ENCODE measurements around the gene SLC31A1. TPM values are rescaled to one million over a fixed set of nuclear protein-coding genes. Genes with fewer than 3 reads are reported as not detected.
A peak's percentile ranks its signal among the peaks of the same experiment; 100 is the strongest.

Gene SLC31A1
- 10 to 100 TPM in 2 of 4 donors, 1 to 10 TPM in 2; 5.8 to 36.2 (median 15.4) TPM for total RNA-seq

GRCh38 chr9:113221003-113221799 lies at the start of gene SLC31A1, which contains the start of gene FKBP15:
TSS of gene SLC31A1 (plus strand) at chr9:113221544. CDS start at chr9:113256149, 34,605 bp downstream.
TSS of gene FKBP15 (minus strand) at chr9:113221277. CDS start at chr9:113221243, 34 bp downstream.
- Histone ChIP-seq H3K27me3 (no peaks in the 10 kb centered on the region), H3K27ac (peak within 1 kb of the TSS; percentile 89 to 95 (median 92)), H3K9me3 (no peaks in the 10 kb centered on the region), H3K4me3 (peak within 1 kb of the TSS; percentile 73 to 95 (median 81)), H3K4me1 (peaks cover 17 to 46% (median 31%) of the 10 kb centered on the region in 4 donors), H3K36me3 (no peaks in the 10 kb centered on the region)
- TF ChIP-seq EP300 (IDR thresholded peaks at IDR 0.05; ENCODE audit: low read depth) (no peak), POLR2AphosphoS5 (IDR thresholded peaks at IDR 0.05) (peak; percentile 82 to 90 (median 86)), POLR2A (IDR thresholded peaks at IDR 0.05) (peak; percentile 94)
- intact Hi-C loops (cut with DNase I; ENCODE audit: low total_unique reads): no loop called here
- 0% methylated on average over 59 of the region's 65 CpGs; no CpG with 5 or more reads in 1 of the 2 donors for WGBS, 2 donors (ENCODE audit: low coverage in 1 of 2)
- peak; percentile 98 for DNase-seq
- in situ Hi-C loops (cut with MboI; ENCODE audit: low pct_ligation_motif_present in 1 of 4, low pct_unique_long_range_greater_than_20kb in 1 of 4, low sequenced_read_pairs in 3 of 4): no loop called here

- Histone ChIP-seq H3K27me3 (no peaks in the 10 kb centered on the region), H3K4me3 (no peak overlapping the region), H3K36me3 (peaks cover 0 to 85% (median 33%) of the 10 kb centered on the region in 4 donors), H3K4me1 (no peaks in the 10 kb centered on the region), H3K9me3 (no peaks in the 10 kb centered on the region), H3K27ac (no peak overlapping the region)
- intact Hi-C loops (cut with DNase I; ENCODE audit: low total_unique reads) (no loop called here), in situ Hi-C loops (cut with MboI; ENCODE audit: low pct_ligation_motif_present in 1 of 4, low pct_unique_long_range_greater_than_20kb in 1 of 4, low sequenced_read_pairs in 3 of 4) (no loop called here)
- DNase-seq: no peak
- 96 to 100% methylated on average over 2 to 3 of the region's 3 CpGs for WGBS, 2 donors (ENCODE audit: low coverage in 1 of 2)
- TF ChIP-seq POLR2A (IDR thresholded peaks at IDR 0.05) (no peak), EP300 (IDR thresholded peaks at IDR 0.05; ENCODE audit: low read depth) (no peak), CTCF (IDR thresholded peaks at IDR 0.05) (no peak), POLR2AphosphoS5 (IDR thresholded peaks at IDR 0.05) (no peak)
Observed at GRCh38 chr9:113173341-113173740, 48.0 kb upstream of the SLC31A1 start.

GRCh38 chr9:113176803-113177202 lies 44.5 kb upstream of the SLC31A1 start:
- in situ Hi-C loops (cut with MboI; ENCODE audit: low pct_ligation_motif_present in 1 of 4, low pct_unique_long_range_greater_than_20kb in 1 of 4, low sequenced_read_pairs in 3 of 4): no loop called here
- Histone ChIP-seq H3K4me1 (no peaks in the 10 kb centered on the region), H3K9me3 (no peaks in the 10 kb centered on the region), H3K4me3 (no peak overlapping the region), H3K27ac (no peak overlapping the region), H3K36me3 (peaks cover 0 to 81% (median 31%) of the 10 kb centered on the region in 4 donors), H3K27me3 (no peaks in the 10 kb centered on the region)
- WGBS, 2 donors (ENCODE audit: low coverage in 1 of 2): 91 to 95% methylated on average over 3 to 6 of the region's 6 CpGs
- no peak for DNase-seq
- intact Hi-C loops (cut with DNase I; ENCODE audit: low total_unique reads): no loop called here
- TF ChIP-seq CTCF (IDR thresholded peaks at IDR 0.05) (no peak), POLR2A (IDR thresholded peaks at IDR 0.05) (no peak), EP300 (IDR thresholded peaks at IDR 0.05; ENCODE audit: low read depth) (no peak), POLR2AphosphoS5 (IDR thresholded peaks at IDR 0.05) (no peak)

GRCh38 chr9:113177251-113177650 lies 44.1 kb upstream of the SLC31A1 start:
- no peak for TF ChIP-seq POLR2AphosphoS5 (IDR thresholded peaks at IDR 0.05)
- TF ChIP-seq EP300 (IDR thresholded peaks at IDR 0.05; ENCODE audit: low read depth): no peak
- TF ChIP-seq POLR2A (IDR thresholded peaks at IDR 0.05): no peak
- TF ChIP-seq CTCF (IDR thresholded peaks at IDR 0.05): no peak
- peaks cover 0 to 83% (median 33%) of the 10 kb centered on the region in 4 donors for H3K36me3 ChIP-seq
- no peak overlapping the region for H3K27ac ChIP-seq
- WGBS, 2 donors (ENCODE audit: low coverage in 1 of 2): 94% methylated on average over 2 of the region's 2 CpGs; no CpG with 5 or more reads in 1 of the 2 donors
- H3K4me1 ChIP-seq: no peaks in the 10 kb centered on the region
- H3K4me3 ChIP-seq: no peak overlapping the region
- no peak for DNase-seq
- H3K9me3 ChIP-seq: no peaks in the 10 kb centered on the region
- no peaks in the 10 kb centered on the region for H3K27me3 ChIP-seq
- in situ Hi-C loops (cut with MboI; ENCODE audit: low pct_ligation_motif_present in 1 of 4, low pct_unique_long_range_greater_than_20kb in 1 of 4, low sequenced_read_pairs in 3 of 4) (no loop called here), intact Hi-C loops (cut with DNase I; ENCODE audit: low total_unique reads) (no loop called here)

All from transverse colon (tissue), 4 donors.